ENCODE results near the gene PAX5.

Gene PAX5

DNA sequence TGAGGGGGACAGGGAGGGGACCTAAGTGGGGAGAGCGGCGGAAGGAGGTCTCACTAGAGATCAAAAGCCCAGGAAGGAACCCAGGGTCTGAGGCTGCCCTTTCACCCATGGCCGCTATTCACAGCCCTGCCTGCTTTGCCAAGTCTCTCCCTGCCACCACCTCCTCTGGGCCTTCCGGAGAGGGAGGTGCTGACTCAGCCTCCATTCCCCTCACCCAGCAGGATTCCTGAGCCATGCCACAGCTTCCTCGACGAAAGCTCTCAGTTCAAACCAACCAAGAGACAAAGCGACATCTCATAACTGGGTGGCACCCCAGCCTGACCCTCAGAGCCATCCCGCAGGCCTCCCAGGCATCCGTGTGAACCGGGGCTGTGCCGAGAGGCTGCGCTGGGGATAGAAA is 36.7 kb downstream of the PAX5 start:
- no peaks in the 10 kb centered on the region for H3K9me3 ChIP-seq (ENCODE audit: severe bottlenecking)
- H3K4me3 ChIP-seq (ENCODE audit: low read depth, low read length), result no peak overlapping the region

DNA sequence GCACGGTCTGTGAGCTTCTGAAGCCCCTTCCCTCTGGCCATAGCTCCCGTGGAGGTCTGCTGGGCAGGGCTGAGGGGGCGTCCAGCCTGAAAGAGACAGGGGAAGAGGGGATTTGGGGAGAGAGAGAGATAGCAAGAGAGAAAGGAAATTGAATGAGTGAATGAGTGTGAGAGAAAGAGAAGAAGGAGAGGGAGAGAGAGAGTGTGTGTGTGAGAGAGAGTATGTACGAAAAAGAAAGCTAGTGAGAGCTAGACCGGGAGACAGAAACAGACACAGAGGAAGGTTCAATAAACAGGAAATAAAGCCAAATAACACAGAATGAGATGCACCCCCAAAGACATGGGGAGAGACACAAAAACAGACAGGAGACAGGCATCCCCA is 37.4 kb downstream of the PAX5 start:
- Histone ChIP-seq H3K27me3 (ENCODE audit: insufficient read depth, low read depth, severe bottlenecking) (no peaks in the 10 kb centered on the region), H3K36me3 (peaks cover 47% of the 10 kb centered on the region), H3K4me3 (ENCODE audit: low read depth, low read length) (no peak overlapping the region), H3K9me3 (ENCODE audit: severe bottlenecking) (no peaks in the 10 kb centered on the region), H3K27ac (no peak overlapping the region; the same call in 1 of the 2 replicates)
- no peak for DNase-seq
- TF ChIP-seq, protein P1, sequence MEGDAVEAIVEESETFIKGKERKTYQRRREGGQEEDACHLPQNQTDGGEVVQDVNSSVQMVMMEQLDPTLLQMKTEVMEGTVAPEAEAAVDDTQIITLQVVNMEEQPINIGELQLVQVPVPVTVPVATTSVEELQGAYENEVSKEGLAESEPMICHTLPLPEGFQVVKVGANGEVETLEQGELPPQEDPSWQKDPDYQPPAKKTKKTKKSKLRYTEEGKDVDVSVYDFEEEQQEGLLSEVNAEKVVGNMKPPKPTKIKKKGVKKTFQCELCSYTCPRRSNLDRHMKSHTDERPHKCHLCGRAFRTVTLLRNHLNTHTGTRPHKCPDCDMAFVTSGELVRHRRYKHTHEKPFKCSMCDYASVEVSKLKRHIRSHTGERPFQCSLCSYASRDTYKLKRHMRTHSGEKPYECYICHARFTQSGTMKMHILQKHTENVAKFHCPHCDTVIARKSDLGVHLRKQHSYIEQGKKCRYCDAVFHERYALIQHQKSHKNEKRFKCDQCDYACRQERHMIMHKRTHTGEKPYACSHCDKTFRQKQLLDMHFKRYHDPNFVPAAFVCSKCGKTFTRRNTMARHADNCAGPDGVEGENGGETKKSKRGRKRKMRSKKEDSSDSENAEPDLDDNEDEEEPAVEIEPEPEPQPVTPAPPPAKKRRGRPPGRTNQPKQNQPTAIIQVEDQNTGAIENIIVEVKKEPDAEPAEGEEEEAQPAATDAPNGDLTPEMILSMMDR (IDR thresholded peaks at IDR 0.05; ENCODE audit: low read depth, low read length), result no peak

More for the DNA sequence above, 36.7 kb downstream of the PAX5 start:
- no peak for DNase-seq
- TF ChIP-seq, protein P1 (IDR thresholded peaks at IDR 0.05; ENCODE audit: low read depth, low read length), result no peak
- no peak overlapping the region for H3K27ac ChIP-seq
- H3K36me3 ChIP-seq, result peaks cover 43% of the 10 kb centered on the region
- H3K27me3 ChIP-seq (ENCODE audit: insufficient read depth, low read depth, severe bottlenecking), result no peaks in the 10 kb centered on the region

DNA sequence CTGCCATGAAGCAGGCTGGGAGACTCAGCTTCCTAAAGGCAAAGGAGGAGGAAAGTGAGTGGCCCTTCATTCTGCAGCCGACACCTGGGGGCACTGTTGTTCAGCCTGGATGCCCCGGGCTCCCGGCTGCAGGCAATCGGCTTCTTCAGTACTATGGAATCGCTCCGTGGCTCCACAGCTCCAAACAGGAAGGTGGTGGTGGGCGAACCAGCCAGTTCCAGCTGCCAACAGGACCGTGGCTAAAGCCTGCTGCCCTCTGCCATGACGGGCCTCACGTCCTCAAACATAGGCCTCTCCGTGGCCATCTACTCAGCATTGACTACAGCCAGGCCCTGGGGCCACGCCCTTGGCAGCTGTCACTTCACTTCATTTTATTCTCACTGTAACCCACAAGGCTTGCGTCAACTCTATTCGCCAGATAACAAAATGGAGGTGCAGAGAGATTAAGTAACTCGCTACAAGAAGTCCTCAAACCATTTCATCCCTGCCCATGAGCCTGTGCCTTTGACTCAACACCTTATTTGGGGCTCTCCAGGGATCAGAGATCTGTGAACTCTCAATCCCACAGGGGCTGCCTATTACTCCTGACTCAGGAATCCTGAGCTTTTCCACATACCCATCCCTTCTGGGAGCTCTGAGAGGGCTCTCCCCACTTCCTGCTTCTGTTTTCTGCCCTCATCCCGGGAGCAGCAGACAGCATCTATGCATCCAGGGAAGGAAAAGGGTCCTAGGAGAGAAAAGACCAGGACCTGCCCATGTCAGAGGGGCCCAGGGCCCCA is 38.0 kb downstream of the PAX5 start:
- Histone ChIP-seq H3K27ac (peak overlapping the region; percentile 23; the same call in 1 of the 2 replicates), H3K4me3 (ENCODE audit: low read depth, low read length) (no peak overlapping the region), H3K36me3 (peaks cover 49% of the 10 kb centered on the region), H3K27me3 (ENCODE audit: insufficient read depth, low read depth, severe bottlenecking) (no peaks in the 10 kb centered on the region), H3K9me3 (ENCODE audit: severe bottlenecking) (no peaks in the 10 kb centered on the region)
- DNase-seq, result peak; percentile 77
- TF ChIP-seq, protein P1 (IDR thresholded peaks at IDR 0.05; ENCODE audit: low read depth, low read length), result peak; percentile 87

DNA sequence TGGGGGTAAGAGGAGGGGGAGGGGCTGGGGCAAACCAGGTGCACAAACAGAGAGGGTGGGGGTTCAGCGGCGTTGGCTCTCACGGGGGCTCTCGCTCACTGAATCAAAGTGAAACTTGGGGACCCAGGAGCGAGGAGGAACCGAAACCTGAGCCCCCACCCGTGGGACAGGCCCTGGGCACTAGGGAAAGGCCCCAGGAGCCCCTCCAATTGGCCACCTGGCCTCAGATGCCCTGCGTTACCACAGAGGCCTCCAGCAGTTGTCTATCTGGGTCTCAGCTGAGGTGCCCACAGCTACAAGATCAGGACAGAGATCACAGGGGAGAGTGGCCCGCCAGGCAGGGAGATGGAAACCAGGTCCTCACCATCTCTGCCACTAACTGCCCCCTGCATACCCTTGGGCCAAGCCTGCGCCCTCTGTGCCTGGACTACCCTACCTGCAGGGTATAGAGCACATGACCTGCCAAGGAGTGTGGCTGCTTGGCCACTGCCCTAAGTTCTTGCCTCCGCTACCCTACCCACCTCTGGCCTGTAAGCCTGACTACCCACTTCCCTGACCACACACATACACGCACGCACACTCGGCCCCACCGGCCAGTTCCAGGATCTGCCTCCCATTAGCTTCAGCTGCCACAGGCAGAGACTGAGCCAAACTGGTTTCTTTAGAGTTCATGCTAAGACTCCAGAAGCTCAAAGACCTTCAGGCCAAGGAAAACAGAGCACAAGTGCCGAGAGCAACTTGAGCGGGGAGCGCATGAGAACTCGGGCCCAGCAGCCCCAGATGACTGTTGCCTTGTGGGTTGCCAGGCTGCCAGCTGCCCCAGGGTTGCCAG is 39.9 kb downstream of the PAX5 start:
- H3K9me3 ChIP-seq (ENCODE audit: severe bottlenecking), result no peaks in the 10 kb centered on the region
- no peaks in the 10 kb centered on the region for H3K27me3 ChIP-seq (ENCODE audit: insufficient read depth, low read depth, severe bottlenecking)
- DNase-seq, result no peak
- TF ChIP-seq, protein P1 (IDR thresholded peaks at IDR 0.05; ENCODE audit: low read depth, low read length), result no peak
- H3K36me3 ChIP-seq, result peaks cover 60% of the 10 kb centered on the region
- H3K4me3 ChIP-seq (ENCODE audit: low read depth, low read length), result no peak overlapping the region
- no peak overlapping the region for H3K27ac ChIP-seq

DNA sequence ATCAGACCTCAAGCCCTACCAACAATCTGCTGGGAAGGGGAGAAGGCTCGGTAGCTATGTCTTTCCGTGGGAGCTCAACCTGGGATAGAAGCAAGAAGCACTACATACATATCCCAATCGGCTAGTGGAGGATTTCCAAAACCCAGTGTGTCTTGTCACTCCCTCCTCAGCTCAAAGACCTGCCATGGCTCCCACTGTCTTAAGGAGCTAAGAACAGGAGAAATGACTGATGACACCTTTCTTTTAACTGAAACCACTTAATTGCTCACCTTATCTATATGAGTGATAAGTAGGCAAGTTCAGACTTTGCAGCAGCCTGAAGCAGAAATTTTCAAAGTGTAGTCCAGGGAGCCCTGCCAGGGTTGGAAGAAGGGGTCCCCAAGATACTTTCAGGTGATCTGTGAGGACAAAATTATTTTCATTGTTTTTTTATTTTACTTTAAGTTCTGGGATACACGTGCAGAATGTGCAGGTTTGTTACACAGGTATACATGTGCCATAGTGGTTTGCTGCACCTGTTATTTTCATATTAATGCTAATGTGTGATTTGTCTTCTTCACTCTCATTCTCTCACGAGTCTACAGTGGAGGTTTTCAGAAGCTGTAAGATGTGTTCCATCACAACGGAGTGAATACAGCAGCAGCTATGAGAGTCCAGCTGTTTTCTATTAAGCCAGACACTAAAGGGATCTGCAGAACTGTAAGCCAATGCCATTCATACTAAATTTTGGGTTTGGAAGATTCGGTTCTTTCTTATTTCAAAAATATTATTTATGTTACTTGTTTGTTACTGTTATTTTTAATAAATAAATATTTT is 41.4 kb downstream of the PAX5 start:
- H3K36me3 ChIP-seq, result peaks cover 65% of the 10 kb centered on the region
- TF ChIP-seq, protein P1 (IDR thresholded peaks at IDR 0.05; ENCODE audit: low read depth, low read length), result no peak
- no peak for DNase-seq

More for the DNA sequence above, 41.4 kb downstream of the PAX5 start:
- H3K4me3 ChIP-seq (ENCODE audit: low read depth, low read length), result no peak overlapping the region
- no peaks in the 10 kb centered on the region for H3K27me3 ChIP-seq (ENCODE audit: insufficient read depth, low read depth, severe bottlenecking)
- no peaks in the 10 kb centered on the region for H3K9me3 ChIP-seq (ENCODE audit: severe bottlenecking)
- H3K27ac ChIP-seq, result no peak overlapping the region
